NCI-H526 treated with DMSO at 0.1 percent for 48 hours (cell line): ENCODE measurements around the gene MRPL49.

Experiments used
- DNase-seq: peaks from one replicate; lab custom pipeline; 2025; lab: John Stamatoyannopoulos, UW

The MRPL49 gene

GRCh38 chr11:65121865-65122696 is at the start of gene MRPL49, which contains the start of gene FAU:
TSS of gene MRPL49 (plus strand) at chr11:65122321. CDS start at chr11:65122347, 26 bp downstream.
TSS of gene FAU (minus strand) at chr11:65122134. CDS start at chr11:65121813, 321 bp downstream.
- DNase-seq, result peak; percentile 98

GRCh38 chr11:65072631-65072966 is 49.5 kb upstream of the MRPL49 start:
- no peak for DNase-seq

- DNase-seq, result no peak
Observed at GRCh38 chr11:65077451-65077850, 44.7 kb upstream of the MRPL49 start.

GRCh38 chr11:65078151-65078550 is 44.0 kb upstream of the MRPL49 start:
- peak; percentile 22 for DNase-seq

- no peak for DNase-seq
Observed at GRCh38 chr11:65078786-65079342, 43.3 kb upstream of the MRPL49 start.

- DNase-seq, result no peak
Observed at GRCh38 chr11:65083134-65083833, 38.8 kb upstream of the MRPL49 start.

GRCh38 chr11:65083834-65084597 is 38.1 kb upstream of the MRPL49 start, which contains the start of the genes CDCA5 and ZFPL1:
TSS of gene CDCA5 (minus strand) at chr11:65084040. CDS start at chr11:65083978, 62 bp downstream.
TSS of gene ZFPL1 (plus strand) at chr11:65084222. CDS start at chr11:65084699, 477 bp downstream.
- DNase-seq, result peak; percentile 96

- DNase-seq, result no peak
Observed at GRCh38 chr11:65084598-65085375, 37.3 kb upstream of the MRPL49 start.

- DNase-seq, result no peak
Observed at GRCh38 chr11:65085446-65085845, 36.7 kb upstream of the MRPL49 start.

GRCh38 chr11:65086809-65087208 is 35.3 kb upstream of the MRPL49 start:
- DNase-seq, result no peak

- no peak for DNase-seq
Observed at GRCh38 chr11:65087216-65087615, 34.9 kb upstream of the MRPL49 start.

- DNase-seq, result no peak
Observed at GRCh38 chr11:65087827-65088226, 34.3 kb upstream of the MRPL49 start.

GRCh38 chr11:65089621-65090020 is 32.5 kb upstream of the MRPL49 start:
- no peak for DNase-seq

- no peak for DNase-seq
Observed at GRCh38 chr11:65090628-65091027, 31.5 kb upstream of the MRPL49 start.

- DNase-seq, result no peak
Observed at GRCh38 chr11:65095427-65095826, 26.7 kb upstream of the MRPL49 start.

- DNase-seq, result peak; percentile 87
Observed at GRCh38 chr11:65095974-65096806, 25.9 kb upstream of the MRPL49 start, which contains the start of gene VPS51. TSS of gene VPS51 (plus strand) at chr11:65096214. CDS start at chr11:65096251, 37 bp downstream.

GRCh38 chr11:65096926-65097325 is 25.2 kb upstream of the MRPL49 start:
- DNase-seq, result no peak

GRCh38 chr11:65100674-65101350 is 21.3 kb upstream of the MRPL49 start:
- no peak for DNase-seq
